Stimulated activated CD4-positive, alpha-beta T cell treated with anti-CD3 and anti-CD28 coated beads, TNF-alpha, amount 100 ng/mL, for 48 hours (primary cell): Measurements from ENCODE around the gene ZBTB43.

Experiments used
- DNase-seq, 3 donors: peaks; one replicate each; pipeline ENCODE4 v3.0.0-alpha.2; 2020; ENCODE audit warnings: low read depth in 3 of 3

Gene ZBTB43

DNA sequence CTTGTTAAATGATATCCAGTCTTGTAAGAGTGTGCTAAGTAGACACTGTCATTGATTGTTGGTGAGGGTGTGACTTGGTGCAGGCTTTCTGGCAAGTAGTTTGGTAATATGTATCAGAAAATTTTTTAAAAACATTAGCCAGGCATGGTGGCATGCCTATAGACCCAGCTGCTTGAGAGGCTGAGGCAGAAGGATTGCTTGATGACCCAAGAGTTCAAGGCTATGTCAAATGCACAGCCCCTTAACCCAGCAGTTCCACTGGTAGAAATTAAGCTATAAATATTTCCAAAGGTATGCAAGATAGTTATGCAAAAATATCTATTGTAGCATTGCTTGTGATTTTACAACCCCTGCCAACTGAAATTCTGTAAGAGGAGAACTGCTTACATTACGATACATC, 24.2 kb downstream of the ZBTB43 start:
- no peak for DNase-seq

DNA sequence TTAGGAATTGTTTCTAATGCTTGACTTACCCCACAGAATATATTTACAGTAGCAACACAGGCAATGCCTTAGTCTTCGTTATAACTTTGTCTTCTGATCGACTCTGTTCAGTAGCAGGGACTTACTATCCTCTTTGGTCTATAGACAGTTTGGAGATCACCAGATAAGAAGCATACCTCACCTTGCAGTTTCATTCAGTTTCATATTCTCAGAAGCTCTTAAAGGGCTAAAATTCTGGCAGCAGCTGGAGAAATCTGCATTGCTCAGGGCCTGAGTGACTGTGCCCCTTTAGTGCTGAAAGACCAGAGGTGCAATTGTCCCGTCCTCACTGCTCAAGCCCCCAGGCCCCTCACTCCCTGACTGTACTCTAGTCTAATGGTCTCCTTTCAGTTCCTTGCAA, 26.0 kb downstream of the ZBTB43 start:
- no peak for DNase-seq

DNA sequence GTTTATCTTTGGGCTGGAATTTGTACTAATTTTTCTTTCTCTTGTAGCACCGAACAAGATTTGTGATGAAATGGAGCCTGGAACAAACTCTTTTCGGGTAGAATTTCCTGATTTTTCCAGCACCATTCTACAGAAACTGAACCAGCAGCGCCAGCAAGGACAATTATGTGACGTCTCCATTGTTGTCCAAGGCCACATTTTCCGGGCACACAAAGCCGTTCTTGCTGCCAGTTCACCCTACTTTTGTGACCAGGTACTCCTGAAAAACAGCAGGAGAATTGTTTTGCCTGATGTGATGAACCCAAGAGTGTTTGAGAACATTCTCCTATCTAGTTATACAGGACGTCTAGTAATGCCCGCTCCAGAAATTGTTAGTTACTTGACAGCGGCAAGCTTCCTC, 27.6 kb downstream of the ZBTB43 start:
- DNase-seq = no peak

- DNase-seq = no peak
Measured at GRCh38 chr9:126833020-126833419, 28.2 kb downstream of the ZBTB43 start.

- DNase-seq = no peak
Measured at GRCh38 chr9:126833710-126834345, 29.0 kb downstream of the ZBTB43 start.

- no peak for DNase-seq
Measured at GRCh38 chr9:126834672-126835071, 29.8 kb downstream of the ZBTB43 start.

- no peak for DNase-seq
Measured at GRCh38 chr9:126836216-126836615, 31.4 kb downstream of the ZBTB43 start.

DNA sequence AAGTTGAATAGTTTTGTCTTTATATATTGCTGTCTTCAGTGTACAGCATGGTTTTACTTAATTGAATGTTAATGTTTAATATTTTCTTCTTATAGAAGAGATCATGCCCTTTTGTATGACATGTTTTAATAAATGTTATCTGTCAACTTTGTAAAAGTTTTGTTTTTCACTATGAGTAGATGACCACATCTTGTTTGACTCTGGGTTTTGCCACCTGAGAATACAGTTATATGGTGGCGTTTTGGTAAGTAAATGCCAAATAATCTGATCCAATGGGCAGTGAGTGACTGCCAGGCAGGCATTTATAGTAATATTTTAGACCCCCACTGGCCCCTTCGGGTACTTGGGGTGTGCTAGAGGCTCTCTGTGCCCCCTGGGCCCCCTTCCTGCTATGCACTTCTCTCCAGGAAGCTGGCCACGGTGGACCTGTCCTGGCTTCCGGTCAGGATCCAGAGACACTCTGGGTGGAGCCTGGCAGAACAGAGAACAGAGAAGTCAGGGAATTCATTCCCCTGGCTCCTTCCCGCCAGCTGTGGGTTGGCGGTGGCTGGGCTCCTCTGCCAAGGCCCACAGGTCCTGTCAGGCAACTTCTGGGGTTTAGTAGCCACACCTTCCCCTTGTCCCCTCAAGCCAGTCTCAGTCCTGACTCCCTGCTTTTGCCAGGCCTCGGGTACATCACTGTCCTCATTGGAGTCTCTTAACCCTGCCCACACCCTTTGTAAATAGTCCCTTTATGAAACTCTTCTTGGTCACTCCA, 33.4 kb downstream of the ZBTB43 start:
- DNase-seq = no peak

- DNase-seq = no peak
Measured at GRCh38 chr9:126838895-126839294, 34.1 kb downstream of the ZBTB43 start.

GRCh38 chr9:126839301-126839700, 34.5 kb downstream of the ZBTB43 start:
- no peak for DNase-seq

- DNase-seq = no peak
Measured at GRCh38 chr9:126842220-126842842, 37.5 kb downstream of the ZBTB43 start.

DNA sequence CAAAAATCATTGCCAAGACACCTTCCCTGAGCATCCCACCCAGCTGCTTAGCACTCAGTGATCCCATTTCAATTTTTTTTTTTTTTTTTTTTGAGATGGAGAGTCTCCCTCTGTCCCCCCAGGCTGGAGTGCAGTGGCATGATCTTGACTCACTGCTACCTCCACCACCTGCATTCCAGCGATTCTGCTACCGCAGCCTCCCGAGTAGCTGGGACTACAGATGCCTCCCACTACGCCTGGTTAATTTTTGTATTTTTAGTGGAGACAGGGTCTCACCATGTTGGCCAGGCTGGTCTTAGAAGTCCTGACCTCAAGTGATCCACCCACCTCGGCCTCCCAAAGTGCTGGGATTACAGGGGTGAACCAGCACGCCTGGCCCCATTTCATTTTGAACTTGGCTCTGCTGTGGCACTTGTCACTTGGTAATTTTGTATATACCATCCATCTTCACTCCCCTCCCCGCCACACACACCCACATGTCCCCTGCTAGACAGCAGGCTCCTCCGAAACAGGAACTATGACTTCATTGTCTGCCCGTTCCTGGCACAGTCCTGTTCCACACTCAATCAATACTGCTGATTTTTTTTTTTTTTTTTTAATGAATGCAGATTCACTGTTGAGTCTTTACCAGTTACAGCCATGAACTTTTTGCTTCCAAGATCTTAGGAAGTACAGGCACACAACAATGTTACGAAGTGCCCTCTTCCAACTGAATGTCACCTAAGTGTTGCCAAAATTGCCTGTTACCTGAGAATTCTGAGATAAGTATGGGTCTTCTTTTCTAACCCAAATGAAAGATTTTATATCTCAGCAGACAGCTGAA, 38.3 kb downstream of the ZBTB43 start:
- DNase-seq = no peak

GRCh38 chr9:126844085-126844484, 39.2 kb downstream of the ZBTB43 start:
- DNase-seq = no peak

GRCh38 chr9:126847051-126847450, 42.2 kb downstream of the ZBTB43 start:
- DNase-seq = no peak

GRCh38 chr9:126849591-126850225, 44.9 kb downstream of the ZBTB43 start:
- no peak for DNase-seq

DNA sequence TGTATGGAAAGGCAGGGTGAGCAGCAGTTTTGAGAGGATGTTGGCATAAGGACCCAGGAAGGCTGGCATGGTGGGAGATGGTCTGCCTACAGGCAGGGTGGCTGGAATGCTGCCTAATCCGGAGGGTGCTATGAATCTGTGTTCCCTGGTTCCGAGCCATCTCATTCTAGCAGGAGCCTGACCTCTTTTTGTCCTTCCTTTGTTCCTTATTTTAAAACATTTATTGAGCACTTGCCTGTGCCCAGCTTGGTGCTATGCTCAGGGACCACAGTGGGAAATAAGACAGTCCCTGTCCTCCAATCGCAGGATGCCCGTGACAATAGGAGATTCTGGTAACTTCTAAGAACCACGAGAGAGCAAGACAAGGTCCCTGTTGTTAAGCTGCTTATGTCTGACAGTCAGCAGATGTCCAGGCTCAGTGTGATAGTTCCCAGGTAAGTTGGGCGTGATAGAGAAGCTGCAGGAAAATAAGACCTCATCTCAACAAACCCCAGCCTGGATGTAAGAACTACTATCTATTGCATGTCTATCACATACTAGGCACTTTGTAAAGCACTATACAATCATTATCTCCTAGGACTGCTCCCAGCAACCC, 46.5 kb downstream of the ZBTB43 start:
- no peak for DNase-seq

DNA sequence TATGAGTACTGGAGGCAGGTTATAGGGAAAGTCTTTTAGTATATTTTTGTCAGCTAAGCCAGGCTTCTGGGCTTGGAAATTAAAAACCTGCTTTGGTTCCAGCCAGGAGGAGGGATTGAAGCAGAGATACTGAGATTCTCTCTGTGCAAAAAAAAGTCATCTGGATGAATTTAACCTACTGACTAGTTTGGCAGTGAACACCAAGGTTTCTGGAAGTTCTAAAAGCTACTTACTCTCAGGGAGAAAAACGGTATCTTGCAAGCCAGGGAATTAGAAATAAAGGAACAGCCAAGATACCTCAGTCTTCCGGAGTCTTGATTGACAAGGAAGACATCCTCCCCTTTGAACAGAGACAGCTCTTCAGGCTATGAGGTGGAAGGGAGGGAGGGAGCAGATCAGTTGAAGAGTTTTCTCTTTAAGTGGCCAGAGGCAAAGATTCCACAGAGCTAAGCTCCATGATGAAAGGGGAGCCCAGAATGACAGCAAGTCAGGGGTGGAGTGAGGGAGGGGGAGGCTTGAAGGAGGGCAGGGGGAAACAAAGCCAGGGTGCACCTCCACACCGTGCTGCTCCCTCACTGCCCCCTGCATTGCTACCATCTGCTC, 47.3 kb downstream of the ZBTB43 start:
- DNase-seq = no peak

GRCh38 chr9:126853667-126854066, 48.8 kb downstream of the ZBTB43 start:
- DNase-seq = no peak

DNA sequence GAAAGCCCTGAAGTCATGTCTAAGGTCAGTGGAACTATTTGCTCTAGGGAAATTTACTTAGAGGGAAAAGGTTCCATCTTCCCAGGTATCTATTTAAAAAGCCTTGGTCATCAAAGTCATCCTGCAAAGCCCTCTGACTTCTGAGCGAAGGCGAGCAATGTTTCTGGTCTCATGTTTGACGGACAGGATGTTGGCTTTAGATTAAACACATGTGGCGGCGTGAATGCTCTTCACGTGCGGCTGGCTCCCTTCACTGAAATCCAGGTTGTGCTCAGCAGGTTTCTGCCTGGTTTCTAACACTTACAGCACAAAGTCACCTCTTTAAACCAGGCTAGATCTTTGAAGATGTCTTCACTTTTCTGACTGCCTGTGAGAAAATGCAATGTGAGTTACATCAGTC, 49.9 kb downstream of the ZBTB43 start:
- DNase-seq = no peak

GRCh38 chr9:126856326-126856877, 51.6 kb downstream of the ZBTB43 start:
- no peak for DNase-seq
